Dermis microvascular lymphatic vessel endothelial cell (primary cell): ENCODE measurements around the gene RAD51B. TPM values are rescaled to one million over a fixed set of nuclear protein-coding genes. Genes with fewer than 3 reads are reported as not detected.

Experiments
- DNase-seq, 2 donors: peaks; one replicate each; pipeline versions ENCODE4 v3.0.0 to v3.0.0-alpha.2; 2010; ENCODE audit warnings: low read depth in 2 of 2
- total RNA-seq: library from RNA; depleted of rRNA; stranded (reverse); fragments of >200 nt; gene quantifications from 2 replicates; pipeline ENCODE4 v1.2.1, GENCODE V29; 2014

RAD51B gene
- total RNA-seq, 1 donor from 2014 or later: 9.2 TPM

DNA sequence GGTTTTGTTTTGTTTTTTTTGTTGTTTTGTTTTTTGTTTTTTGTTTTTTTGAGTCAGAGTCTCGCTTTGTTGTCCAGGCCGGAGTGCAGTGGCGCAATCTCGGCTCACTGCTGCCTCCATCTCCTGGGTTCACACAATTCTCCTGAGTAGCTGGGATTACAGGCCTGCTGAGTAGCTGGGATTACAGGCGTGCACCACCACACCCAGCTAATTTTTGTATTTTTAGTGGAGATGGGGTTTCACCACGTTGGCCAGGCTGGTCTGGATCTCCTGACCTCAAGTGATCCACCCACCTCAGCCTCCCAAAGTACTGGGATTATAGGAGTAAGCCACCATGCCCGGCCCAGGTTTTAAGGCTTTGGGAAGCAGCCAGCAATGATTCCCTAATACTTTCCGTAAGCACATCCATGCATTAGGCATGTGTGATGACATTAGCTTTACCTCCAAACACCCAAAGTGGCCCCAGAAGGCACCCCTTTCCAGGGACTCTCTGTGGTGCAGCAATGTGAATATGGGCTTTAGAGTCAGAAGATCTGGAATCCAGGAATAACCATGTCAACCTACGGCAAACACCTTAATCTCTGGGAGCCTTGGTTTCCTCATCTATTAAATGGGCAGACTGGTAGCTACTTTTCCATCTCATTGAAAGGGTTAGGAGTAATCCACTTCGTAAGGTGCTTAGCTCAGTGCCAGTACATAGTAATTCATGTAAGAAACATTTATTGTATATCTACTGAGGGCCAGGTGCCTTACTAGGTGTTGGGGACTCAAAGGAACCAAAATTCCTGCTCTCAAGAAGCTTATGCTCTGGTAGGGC is 820.4 kb downstream of the RAD51B start:
- DNase-seq: no peak

DNA sequence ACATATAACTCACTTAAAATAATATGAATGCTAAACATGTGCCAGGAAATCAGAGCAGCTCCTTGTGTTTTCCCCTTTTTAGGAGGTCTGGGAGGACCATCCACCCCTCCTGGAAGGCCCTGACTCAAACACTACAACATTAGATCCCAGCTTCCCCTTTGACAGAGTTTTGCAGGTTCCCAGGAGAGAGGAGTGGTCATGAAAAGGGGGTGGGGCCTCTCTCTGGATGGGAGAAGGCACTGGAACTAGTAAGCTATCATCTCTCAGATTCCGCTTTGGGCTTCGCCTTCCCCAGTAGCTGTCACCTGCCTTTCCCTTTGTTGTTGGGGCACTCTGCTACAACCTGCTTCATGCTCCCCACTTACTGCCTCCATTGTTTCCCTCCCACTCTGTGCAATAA is 824.1 kb downstream of the RAD51B start:
- no peak for DNase-seq

DNA sequence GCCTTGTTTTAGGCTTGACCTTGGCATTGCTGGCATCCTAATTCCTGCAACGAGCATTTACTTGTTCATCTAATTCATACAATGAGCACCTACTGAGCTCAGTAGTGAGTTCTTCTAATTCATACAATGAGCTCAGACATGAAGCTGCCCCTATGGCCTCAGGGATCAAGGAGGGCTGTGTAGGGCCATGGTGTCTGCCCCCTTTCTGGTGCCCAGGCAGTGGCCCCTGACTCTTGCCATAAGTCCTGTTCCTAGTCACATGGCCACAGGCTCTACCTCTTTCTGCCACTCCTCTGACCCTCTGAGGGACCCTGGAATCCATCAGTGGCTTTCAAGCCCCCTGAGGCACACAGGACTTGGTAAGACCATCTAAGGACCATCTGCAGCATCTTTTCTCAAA is 824.5 kb downstream of the RAD51B start:
- DNase-seq: no peak

DNA sequence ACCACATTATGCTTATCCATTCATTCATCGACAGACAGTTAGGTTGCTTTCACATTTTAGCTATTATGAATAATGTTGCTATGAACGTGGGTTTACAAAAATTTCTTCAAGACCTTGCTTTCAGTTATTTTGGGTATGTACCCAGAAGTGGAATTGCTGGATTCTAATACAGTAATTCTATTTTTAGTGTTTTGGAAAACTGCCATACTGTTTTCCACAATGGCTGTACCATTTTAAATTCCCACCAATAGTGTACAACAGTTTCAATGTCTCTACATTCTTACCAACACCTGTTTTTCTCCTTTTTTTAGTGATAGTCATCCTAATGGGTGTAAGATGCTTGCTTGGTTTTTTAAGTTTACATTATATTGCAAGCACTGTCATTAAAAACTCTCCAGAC is 825.8 kb downstream of the RAD51B start:
- DNase-seq: no peak

DNA sequence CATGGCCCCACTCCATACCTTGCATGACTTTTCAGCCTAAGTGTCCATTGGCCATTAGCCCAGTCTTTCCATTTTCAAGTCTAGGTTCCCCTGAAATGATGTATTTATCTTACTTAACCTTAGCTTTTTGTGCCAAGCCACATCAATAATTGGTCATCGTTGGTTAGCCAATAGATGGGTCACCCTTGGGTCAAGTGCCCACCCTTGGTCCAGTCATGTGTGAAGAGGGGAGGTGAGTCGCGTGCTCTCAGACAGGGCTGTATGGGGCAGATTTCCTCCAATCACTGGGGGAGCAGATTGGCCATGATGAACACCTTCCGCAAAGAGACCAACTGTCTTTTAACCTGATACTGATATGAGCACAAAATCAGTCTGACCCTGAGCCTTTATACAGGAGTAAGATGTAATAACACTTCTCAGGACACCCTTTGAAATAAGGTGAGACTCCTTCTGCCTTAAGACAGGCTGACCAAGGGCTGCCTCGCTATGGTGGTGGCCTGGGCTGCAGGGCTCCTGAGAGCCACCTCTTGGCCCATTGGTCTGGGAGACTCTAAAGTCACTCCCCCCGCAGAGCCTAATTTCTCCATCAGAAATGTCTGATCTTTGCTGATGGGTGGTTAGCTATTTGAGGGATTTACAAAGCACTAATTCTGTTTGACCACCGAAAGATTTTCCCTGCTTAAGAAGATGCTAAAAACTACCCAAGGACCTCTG is 830.1 kb downstream of the RAD51B start:
- no peak for DNase-seq

DNA sequence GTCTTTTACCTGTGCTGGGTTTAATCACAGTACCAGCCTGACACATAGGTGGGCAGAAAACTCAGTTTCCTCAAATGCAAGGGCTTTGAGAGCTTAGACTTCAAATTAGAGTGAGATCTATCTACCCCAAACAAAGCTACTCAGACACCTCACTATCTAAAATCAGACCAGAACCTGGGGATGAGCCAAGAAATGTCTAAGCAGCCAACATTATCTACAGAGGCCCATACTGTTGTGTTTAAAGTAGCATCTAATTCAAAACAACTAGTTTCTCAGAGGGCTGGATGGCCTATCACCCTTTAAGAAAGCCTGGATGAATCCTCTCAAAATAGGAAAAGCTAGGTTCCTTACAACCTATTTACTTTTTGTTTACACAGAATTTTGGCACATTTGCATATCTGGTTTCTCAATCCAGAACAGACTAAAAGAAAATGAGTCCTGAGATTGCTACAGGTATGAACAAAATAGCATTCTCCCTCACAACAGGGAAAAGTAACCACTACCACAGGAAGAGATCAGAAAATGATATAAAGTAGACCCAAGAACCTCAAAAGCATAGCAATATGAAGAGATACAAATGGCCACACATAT is 830.9 kb downstream of the RAD51B start:
- no peak for DNase-seq

DNA sequence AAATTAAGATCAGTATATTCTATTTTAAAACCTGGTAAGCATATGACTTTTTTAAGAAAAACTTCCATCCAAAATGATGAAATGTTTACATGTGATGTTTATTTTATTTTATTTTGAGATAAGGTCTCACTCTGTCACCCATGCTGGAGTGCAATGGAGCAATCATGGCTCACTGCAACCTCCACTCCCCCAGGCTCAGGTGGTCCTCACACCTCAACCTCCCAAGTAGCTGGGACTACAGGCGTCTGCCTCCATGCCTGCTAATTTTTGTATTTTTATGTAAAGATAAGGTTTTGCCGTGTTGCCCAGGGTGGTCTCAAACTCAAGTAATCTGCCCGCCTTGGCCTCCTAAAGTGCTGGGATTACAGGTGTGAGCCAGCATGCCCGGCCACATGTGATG is 831.5 kb downstream of the RAD51B start:
- DNase-seq: no peak

DNA sequence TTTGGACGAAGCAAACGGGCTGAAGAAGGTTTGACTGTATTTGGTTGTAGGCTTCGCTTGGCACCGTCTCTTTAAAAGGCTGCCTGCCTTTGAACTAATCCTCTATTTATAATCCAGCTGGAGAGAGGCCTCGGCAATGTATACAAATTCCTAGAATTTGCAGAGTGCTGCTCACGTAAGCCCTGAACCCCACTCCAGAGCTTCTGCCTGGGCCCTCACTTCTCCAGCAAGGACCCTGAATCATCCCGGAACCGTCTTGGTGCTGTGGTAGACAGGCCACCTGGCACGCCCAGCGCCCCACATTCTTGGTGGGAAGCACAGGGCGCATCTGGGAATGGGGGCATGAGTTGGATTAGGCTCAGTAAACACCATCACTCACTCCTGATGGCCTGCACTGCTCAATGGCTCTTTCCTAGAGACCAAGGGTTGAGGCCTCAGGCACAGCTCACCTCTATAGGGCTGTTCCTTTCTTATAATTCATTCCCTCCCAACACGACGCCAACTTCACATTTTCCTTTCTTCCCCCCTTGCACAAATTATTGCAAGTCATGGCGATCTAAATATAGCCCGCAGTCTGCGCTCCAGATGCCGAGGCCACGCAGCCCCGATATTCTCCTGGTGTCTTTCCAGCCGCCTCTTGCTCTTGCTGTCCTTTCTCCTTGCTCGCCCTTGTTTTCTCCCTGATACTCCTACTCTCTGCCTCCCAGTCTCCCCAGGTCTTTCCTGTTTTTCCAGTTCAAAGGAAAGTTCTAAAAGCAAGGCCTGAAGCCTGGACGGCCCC is 832.3 kb downstream of the RAD51B start:
- no peak for DNase-seq

DNA sequence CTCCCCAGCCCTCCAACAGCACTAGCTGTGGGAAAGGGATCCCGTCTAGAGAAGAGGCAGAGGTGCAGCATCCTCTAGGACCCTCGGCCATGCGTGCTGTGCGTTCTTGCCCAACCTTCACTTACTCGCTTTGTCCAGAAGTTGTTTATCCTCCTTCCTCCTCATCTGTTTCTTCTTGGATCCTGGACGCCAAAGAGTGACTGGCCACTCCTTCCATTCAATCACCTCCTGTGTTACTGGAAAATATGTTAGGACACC is 832.8 kb downstream of the RAD51B start:
- no peak for DNase-seq

DNA sequence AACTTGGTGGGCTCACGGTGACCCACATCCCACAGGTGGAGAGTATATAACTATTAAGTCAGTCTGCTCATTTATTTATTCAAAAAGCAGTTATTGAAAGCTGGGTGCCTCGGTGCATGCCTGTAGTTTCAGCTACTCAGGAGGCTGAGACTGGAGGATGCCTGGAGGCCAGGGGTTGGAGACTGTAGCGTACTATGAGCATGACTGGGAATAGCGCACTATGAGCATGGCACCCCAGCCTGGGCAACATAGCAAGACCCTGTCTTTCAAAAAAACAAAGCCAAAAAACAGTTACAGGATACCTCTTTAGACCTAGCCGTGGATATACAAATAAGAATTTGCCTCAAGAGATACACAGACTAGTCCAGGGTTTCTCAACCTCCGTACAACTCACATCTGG is 833.5 kb downstream of the RAD51B start:
- DNase-seq: no peak

DNA sequence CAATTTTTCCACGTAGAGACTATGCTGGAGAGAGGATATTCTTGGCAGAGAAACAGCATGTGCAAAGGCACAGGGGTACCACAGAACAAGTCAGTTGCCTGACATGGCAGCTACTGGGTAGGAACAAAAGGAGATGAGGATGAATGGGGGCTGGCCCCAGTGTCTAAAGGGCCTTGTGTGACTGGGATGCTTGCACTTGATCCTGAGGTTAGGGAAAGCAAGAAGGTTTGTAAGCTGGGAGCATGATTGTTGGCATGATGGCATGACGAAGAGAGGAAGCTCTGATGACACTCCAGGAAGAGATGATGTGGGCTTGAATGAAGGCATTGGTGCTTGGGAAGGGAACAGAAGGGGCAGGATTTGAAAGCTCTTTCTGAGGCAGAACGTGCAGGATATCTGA is 834.2 kb downstream of the RAD51B start:
- no peak for DNase-seq

DNA sequence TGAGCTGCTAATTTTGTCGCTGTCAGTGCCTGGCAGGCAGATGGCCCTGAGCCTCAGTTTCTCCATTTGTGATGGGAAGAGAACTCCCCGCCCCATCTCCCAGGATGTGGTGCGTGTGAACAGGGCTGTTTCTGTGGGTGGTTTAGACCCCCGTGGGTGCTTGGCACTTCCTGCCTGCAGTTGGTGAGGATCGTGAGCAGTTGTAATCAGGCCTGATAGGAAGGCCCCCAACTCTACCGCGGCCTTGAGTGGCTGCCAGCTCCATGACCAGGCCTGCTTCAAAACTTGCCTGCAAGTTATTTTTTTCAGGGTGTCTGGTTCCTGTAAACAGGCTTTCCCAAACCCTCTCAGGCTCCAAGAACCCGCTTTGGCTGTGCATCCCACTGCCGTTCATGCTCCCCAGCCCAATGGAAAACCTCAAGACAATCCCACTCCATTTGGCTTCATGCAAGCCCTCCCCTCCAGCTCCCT is 834.9 kb downstream of the RAD51B start:
- no peak for DNase-seq

DNA sequence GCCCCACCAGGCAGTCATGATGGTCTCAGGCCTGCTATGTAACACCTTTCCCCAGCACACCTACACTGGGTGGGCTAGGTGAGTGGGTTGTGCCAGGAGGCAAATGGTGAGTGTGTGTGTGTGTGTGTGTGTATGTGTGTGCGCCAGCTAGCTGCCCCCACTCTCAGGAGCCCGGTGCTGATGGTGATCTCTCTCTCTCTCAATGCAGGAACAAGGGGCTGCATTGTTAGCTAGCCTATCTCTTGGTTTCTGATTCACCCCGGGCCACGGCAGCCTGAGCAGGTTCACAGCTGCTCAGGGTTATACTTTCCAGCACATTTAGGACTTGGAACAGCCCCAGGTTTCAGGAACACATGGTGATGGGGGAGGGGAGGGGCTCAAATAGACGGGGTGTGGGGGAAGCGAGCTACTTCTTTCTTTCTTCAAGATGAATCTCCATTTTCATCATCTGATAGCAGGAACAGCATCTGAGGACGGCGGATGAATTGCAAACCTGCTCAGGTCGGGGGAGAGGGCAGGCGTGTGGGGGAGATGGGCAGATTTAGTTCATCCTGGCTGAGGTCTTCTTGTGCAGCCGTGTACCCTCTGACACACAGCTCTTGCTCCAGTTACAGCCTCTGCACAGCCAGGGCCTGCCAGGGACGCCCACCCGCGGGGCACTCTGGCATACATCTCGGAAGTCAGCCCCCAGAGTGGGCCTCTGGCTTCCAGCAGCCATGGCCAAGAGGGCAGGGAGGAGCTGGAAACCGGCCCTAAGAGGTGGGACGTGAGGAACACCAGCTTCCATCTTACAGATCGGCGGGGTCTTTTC is 835.6 kb downstream of the RAD51B start:
- no peak for DNase-seq

DNA sequence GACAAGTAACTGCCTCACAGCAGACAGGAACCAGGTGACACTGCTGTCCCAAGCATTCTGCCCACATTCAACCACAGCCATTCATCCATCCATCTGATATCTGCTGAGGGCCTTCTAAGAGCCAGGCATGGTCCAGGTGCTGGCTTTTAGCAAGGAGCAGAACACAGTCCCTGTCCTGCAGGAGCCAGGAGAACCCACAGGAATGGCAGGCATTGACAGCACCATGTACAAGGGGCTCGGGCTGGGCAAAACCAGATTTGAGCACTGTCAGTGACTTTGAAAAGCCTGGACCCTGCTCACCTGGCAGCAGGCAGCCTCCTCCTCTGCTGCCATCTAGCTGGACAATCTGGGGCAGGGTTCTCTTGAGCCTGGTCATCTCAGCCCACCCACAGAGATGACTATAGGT is 836.3 kb downstream of the RAD51B start:
- peak in 1 of 2 donors; percentile 18 for DNase-seq

DNA sequence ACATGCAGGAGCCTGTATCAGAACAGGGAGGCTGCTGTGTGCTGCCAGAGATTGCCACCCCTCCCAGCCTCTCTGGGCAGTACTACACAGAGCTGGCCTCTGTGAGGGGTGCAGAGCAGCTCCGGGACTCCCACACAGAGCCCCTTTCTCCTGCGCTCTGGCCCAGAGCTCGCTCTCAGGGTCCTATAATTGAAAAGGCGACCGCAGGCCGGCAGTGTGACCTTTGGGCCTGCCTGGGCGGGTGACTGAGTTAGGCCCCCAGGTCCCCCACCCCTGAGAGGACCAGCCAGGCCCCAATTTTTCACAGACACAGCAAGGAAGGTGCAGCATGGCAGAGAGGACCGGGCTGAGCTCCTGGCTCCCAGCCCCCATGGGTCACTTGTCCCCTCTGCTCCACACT is 836.9 kb downstream of the RAD51B start:
- DNase-seq: no peak

DNA sequence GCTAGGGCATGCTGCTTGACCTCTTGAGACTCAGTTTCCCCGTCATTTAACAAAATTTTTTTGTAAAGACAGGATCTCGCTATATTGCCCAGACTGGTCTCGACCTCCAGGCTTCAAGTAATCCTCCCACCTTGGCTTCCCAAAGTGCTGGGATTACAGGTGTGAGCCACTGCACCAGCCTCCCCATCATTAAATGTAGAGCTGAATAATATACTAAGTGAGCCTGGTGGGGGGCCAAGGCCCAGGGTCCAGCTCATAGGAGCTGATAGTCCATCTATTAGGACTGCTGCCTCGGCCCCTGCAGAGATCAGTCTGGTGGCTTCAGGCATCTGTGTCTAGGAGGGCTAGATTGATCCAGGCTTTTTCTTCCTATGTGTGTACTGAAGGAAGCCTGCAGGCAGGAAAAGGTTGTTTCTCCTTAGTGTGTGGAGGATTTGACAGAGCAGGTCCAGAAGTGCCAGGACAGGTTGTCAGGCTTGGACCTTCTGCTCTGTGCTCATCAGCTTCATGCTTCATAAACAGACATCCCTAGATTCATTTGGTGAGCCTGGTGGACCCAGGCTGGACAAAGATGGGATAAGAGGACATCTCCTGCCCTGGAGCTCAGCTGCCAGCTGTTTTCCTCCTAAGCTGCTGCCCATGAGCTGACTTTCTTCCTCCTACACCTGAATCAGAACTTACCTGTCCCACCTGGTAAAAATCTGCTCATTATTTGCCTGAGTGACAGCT is 837.9 kb downstream of the RAD51B start:
- no peak for DNase-seq

DNA sequence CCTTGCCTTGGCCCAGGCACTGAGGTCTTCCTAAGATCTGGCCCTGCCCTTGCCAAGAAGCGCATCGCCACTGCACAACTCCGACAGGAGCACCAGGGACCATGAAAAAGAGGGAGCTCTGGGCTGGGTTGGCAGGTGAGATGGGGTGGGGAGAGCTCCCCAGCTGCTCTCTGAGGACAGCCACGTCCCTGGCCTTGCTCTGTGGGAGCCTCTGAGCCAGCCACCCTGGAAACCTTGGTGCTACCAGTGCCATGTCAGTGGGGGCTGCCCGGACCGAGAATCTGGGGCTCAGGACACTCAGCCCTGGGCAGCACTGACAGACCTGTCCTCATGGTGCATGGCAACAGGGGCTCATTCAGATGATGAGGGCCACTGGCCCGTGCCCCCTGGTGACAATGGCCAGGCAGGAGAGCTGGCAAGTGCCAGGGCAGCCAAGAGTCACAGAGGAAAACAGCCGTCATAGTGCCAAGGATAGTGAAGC is 838.5 kb downstream of the RAD51B start:
- DNase-seq: no peak

DNA sequence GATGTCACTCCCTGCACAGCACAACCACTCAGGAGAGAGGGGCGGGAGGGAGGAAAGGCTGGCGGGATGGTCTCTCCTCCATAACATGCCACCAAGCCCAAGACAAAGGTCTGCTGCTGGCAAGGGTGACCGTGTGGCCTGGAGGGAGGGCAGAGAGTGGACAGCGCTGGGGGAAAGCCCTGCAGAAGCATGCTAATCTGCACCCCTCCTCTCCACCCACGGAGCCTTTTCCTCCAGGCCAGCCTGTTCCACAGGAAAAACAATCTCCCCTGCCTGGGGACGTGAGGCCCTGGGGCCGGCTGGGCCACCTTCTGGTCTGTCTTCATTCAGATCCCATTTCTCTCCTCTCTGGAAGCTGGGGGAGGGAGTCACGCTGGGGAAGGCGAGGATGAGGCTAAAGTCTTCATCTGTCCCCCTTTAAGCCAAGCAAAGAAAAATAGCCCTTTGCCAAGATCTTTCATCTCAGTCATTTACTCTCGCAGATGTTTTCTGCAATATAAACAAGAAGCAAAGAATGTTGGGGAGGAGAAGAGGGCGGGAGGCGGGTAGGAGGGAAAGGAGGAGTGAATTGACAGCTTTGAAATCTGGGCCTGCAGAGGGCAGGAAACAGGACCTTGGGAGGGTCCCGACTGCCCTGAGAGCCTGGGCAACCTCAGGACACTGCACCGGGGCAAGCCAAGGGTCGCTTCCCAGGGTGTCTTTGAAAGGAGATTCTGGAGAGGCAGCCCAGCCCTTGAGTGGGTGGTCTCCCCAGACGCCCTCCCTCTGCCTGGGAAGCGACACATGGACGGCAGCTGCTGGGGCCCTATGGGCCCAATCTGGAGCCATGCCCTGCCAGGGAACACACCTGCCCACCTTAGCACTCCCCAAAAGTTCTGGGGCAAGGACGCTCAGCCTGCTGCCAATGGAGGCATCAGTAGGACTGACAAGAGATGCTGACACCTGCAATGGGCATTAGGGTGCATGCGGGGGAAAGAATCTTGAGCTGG is 839.7 kb downstream of the RAD51B start:
- no peak for DNase-seq

DNA sequence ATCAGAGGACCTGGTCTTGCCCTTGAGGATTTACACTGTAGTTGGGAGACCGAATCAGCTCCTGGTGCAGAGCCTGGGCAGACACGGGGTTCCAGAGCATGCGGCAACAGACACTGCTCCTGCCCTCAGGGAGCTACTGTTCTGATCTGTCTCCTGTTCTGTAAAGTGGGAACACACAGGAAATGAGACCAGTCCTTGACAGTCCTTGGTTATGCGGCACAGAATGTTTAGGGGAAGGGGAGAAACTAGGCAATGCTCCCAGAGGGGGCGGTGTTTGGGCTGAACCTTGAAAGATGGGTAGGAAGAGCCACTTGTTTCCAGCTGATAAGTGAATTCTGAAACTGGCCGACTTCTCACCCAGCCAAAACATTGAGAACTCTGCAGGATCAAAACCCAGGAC is 840.9 kb downstream of the RAD51B start:
- DNase-seq: no peak
